ENCODE measurements around the gene TSHZ2.

DNA sequence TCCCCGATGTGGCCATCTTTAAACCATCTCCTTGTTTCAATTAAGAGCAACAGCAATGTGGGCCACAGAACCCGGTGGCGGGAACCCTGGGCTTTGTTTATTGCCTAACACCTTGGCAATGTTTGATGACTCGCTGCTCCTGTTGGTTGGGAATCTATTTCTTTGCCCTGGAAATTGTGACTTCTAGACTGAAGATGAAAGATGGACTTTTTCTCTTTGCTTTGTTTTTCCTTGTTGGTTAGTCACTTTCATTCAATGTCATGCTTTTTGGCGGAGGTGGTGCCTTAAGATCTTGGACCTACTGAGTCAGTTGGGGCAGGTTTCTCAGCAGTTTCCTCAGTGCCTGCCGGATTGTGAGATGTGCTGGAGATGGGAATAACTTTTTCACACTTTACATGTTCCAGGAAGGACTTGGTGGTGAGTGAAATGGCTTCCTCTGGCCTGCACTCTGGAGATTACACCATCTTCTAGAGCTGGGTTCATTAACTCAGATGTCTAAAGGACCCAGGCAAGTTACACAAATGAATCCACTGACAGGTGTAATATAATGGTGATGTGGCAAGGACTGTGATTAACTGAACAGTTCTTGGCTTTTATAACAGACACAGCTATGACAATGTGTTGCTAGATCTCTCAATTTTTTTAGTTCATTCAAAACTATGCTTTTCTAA is 56.3 kb downstream of the TSHZ2 start:
- TF ChIP-seq POLR2A (IDR thresholded peaks at IDR 0.05; ENCODE audit: low read depth, low read length) (no peak), POLR2AphosphoS5 (IDR thresholded peaks at IDR 0.05; ENCODE audit: insufficient read depth, low read depth, low read length) (no peak), FOS (IDR thresholded peaks at IDR 0.05; ENCODE audit: borderline replicate concordance, insufficient read depth, low read length) (no peak), MYC (IDR thresholded peaks at IDR 0.05; ENCODE audit: low read depth, low read length) (no peak), EZH2 (IDR thresholded peaks at IDR 0.05; ENCODE audit: borderline replicate concordance, low read depth, low read length, severe bottlenecking) (no peak), JUN (IDR thresholded peaks at IDR 0.05; ENCODE audit: borderline replicate concordance, insufficient read depth, insufficient read length, low read depth) (no peak)
- TF ChIP-seq, protein P1, sequence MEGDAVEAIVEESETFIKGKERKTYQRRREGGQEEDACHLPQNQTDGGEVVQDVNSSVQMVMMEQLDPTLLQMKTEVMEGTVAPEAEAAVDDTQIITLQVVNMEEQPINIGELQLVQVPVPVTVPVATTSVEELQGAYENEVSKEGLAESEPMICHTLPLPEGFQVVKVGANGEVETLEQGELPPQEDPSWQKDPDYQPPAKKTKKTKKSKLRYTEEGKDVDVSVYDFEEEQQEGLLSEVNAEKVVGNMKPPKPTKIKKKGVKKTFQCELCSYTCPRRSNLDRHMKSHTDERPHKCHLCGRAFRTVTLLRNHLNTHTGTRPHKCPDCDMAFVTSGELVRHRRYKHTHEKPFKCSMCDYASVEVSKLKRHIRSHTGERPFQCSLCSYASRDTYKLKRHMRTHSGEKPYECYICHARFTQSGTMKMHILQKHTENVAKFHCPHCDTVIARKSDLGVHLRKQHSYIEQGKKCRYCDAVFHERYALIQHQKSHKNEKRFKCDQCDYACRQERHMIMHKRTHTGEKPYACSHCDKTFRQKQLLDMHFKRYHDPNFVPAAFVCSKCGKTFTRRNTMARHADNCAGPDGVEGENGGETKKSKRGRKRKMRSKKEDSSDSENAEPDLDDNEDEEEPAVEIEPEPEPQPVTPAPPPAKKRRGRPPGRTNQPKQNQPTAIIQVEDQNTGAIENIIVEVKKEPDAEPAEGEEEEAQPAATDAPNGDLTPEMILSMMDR (IDR thresholded peaks at IDR 0.05; ENCODE audit: extremely low read depth in 1 of 2, insufficient read depth in 1 of 2, low read depth in 1 of 2, low read length in 2 of 2) = no peak
- TF ChIP-seq, protein P2, sequence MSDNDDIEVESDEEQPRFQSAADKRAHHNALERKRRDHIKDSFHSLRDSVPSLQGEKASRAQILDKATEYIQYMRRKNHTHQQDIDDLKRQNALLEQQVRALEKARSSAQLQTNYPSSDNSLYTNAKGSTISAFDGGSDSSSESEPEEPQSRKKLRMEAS (IDR thresholded peaks at IDR 0.05; ENCODE audit: insufficient read depth, insufficient read length) = no peak
